Uterus (tissue), 2 donors: ENCODE results near the gene MSGN1.

Experiments
- POLR2A ChIP-seq, 2 donors: fragments of 450-650 bp; IDR thresholded peaks; one replicate each; pipeline ENCODE4 v1.6.1; 2016; ENCODE audit warnings: antibody characterized with exemption in 2 of 2, mild to moderate bottlenecking in 1 of 2, moderate library complexity in 1 of 2
- TF ChIP-seq, protein P1 (sequence below), 4 experiments: fragments of 200-600 bp in 2 of 4; fragments of 450-650 bp in 2 of 4; sonication (generic) in 2 of 4; IDR thresholded peaks; one replicate each; pipeline ENCODE4 v1.5.1; 2016 to 2019; ENCODE audit warnings: antibody characterized with exemption in 4 of 4, mild to moderate bottlenecking in 2 of 4, moderate library complexity in 1 of 4

- TF ChIP-seq, protein P1, sequence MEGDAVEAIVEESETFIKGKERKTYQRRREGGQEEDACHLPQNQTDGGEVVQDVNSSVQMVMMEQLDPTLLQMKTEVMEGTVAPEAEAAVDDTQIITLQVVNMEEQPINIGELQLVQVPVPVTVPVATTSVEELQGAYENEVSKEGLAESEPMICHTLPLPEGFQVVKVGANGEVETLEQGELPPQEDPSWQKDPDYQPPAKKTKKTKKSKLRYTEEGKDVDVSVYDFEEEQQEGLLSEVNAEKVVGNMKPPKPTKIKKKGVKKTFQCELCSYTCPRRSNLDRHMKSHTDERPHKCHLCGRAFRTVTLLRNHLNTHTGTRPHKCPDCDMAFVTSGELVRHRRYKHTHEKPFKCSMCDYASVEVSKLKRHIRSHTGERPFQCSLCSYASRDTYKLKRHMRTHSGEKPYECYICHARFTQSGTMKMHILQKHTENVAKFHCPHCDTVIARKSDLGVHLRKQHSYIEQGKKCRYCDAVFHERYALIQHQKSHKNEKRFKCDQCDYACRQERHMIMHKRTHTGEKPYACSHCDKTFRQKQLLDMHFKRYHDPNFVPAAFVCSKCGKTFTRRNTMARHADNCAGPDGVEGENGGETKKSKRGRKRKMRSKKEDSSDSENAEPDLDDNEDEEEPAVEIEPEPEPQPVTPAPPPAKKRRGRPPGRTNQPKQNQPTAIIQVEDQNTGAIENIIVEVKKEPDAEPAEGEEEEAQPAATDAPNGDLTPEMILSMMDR (IDR thresholded peaks at IDR 0.05), result peak; percentile 53 to 71 (median 58)
- no peak for TF ChIP-seq POLR2A (IDR thresholded peaks at IDR 0.05)
Measured at GRCh38 chr2:17851731-17852585, 35.7 kb downstream of the MSGN1 start.
